CD4-positive, alpha-beta T cell (primary cell): Measurements from ENCODE around the gene KCNK1. TPM values are rescaled to one million over a fixed set of nuclear protein-coding genes. Genes with fewer than 3 reads are reported as not detected.

Experiments
- ATAC-seq: fragments of 200-7000 bp; cut with Tn5 transposase; one replicate; pipeline ENCODE4 v1.10.0; 2022; ENCODE audit warnings: mild to moderate bottlenecking; ENCODE audit not compliant: poor library complexity
- CTCF ChIA-PET: fragments of 350-600 bp; sonication (Branson Sonifier 250); formaldehyde crosslinking; loops from one replicate; lab custom pipeline; 2021; ENCODE audit warnings: antibody characterized with exemption, inconsistent platforms; lab: Charles Lee
- POLR2A ChIA-PET: fragments of 350-600 bp; sonication (Branson Sonifier 250); formaldehyde crosslinking; loops from one replicate; lab custom pipeline; 2021; ENCODE audit warnings: antibody characterized with exemption, inconsistent platforms; lab: Charles Lee
- DNase-seq, 14 experiments: peaks; one replicate each; pipeline ENCODE4 v3.0.0-alpha.2; 2013 to 2020; ENCODE audit warnings: mixed read lengths in 2 of 14
- H3K27ac ChIP-seq, 2 donors: one replicate each; pipeline versions ENCODE4 v1.5.1 to v1.7.0; 2013; ENCODE audit warnings: low read length in 2 of 2, low read depth in 1 of 2, mild to moderate bottlenecking in 1 of 2
- H3K27me3 ChIP-seq, 2 experiments: 1 replicate in 1 of 2; 2 replicates in 1 of 2; pipeline versions ENCODE4 v1.6.1 to v1.7.0; 2013; ENCODE audit warnings: low read length in 2 of 2, control low read depth in 1 of 2, mild to moderate bottlenecking in 1 of 2, moderate library complexity in 1 of 2; ENCODE audit not compliant: insufficient read depth in 2 of 2, control insufficient read depth in 1 of 2
- H3K36me3 ChIP-seq: one replicate; pipeline ENCODE4 v1.6.1; 2013; ENCODE audit warnings: low read length, control low read depth; ENCODE audit not compliant: insufficient read depth
- H3K4me1 ChIP-seq: one replicate; pipeline ENCODE4 v1.6.1; 2013; ENCODE audit warnings: low read length, control low read depth; ENCODE audit not compliant: insufficient read depth
- H3K4me3 ChIP-seq: one replicate; pipeline ENCODE4 v1.5.1; 2013; ENCODE audit warnings: mild to moderate bottlenecking, low read length, moderate library complexity
- H3K9me3 ChIP-seq, 2 experiments: 1 replicate in 1 of 2; 2 replicates in 1 of 2; pipeline versions ENCODE4 v1.6.1 to v1.7.0; 2013; ENCODE audit warnings: low read length in 2 of 2, mild to moderate bottlenecking in 2 of 2, control low read depth in 1 of 2, moderate library complexity in 1 of 2; ENCODE audit not compliant: control insufficient read depth in 1 of 2, insufficient read depth in 1 of 2
- H3K27ac Mint-ChIP-seq: one replicate; pipeline ENCODE4 v1.8.0; 2020; ENCODE audit warnings: mixed read lengths
- H3K27me3 Mint-ChIP-seq: one replicate; pipeline ENCODE4 v1.8.0; 2021; ENCODE audit warnings: mixed read lengths
- H3K36me3 Mint-ChIP-seq: one replicate; pipeline ENCODE4 v1.8.0; 2021; ENCODE audit warnings: low read depth, mixed read lengths
- H3K4me1 Mint-ChIP-seq: one replicate; pipeline ENCODE4 v1.8.0; 2021; ENCODE audit warnings: low read depth, mixed read lengths
- H3K4me3 Mint-ChIP-seq: one replicate; pipeline ENCODE4 v1.8.0; 2020; ENCODE audit warnings: mild to moderate bottlenecking, mixed read lengths
- H3K9me3 Mint-ChIP-seq: one replicate; pipeline ENCODE4 v1.8.0; 2020; ENCODE audit warnings: mixed read lengths
- CTCF ChIP-seq: fragments of 200-600 bp; IDR thresholded peaks from one replicate; pipeline ENCODE4 v1.8.0; 2022; ENCODE audit warnings: antibody characterized with exemption, mild to moderate bottlenecking
- intact Hi-C, 2 experiments: fragments of 100-400 bp; cut with DNase I in 1 of 2; cut with micrococcal nuclease in 1 of 2; formaldehyde crosslinking; loops; one replicate each; pipeline versions ENCODE4 v1.15.1 to v1.9.0; 2023 to 2025; cut with DNase I, micrococcal nuclease
- total RNA-seq, 174 experiments: library from RNA in 2 of 174; stranded (reverse) in 2 of 174; gene quantifications; one replicate each; pipeline ENCODE4 v1.2.3 and lab custom pipeline; 2021 to 2026

Gene KCNK1
- total RNA-seq, 2 experiments from 2014 or later: not detected

GRCh38 chr1:233672732-233673131 lies 58.8 kb downstream of the KCNK1 start:
- Mint-ChIP-seq H3K9me3 (no peaks in the 10 kb centered on the region), H3K36me3 (no peaks in the 10 kb centered on the region), H3K27ac (no peak overlapping the region), H3K4me3 (no peak overlapping the region), H3K4me1 (no peaks in the 10 kb centered on the region), H3K27me3 (peaks cover 20% of the 10 kb centered on the region)
- Histone ChIP-seq H3K4me3 (no peak overlapping the region), H3K9me3 (no peaks in the 10 kb centered on the region), H3K4me1 (no peaks in the 10 kb centered on the region), H3K36me3 (no peaks in the 10 kb centered on the region), H3K27me3 (peaks cover 0 to 8% of the 10 kb centered on the region in 2 experiments), H3K27ac (no peak overlapping the region)
- DNase-seq (no peak), ATAC-seq (no peak)
- intact Hi-C loops: no loop called here
- ChIA-PET POLR2A (no interaction called here), CTCF (no interaction called here)
- TF ChIP-seq CTCF: no peak

- peaks cover 0 to 9% of the 10 kb centered on the region in 2 experiments for H3K27me3 ChIP-seq
- peaks cover 20% of the 10 kb centered on the region for H3K27me3 Mint-ChIP-seq
- ChIA-PET POLR2A (no interaction called here), CTCF (no interaction called here)
- no peaks in the 10 kb centered on the region for H3K9me3 Mint-ChIP-seq
- TF ChIP-seq CTCF: no peak
- no peak overlapping the region for H3K4me3 Mint-ChIP-seq
- H3K4me1 ChIP-seq: no peaks in the 10 kb centered on the region
- DNase-seq (no peak), ATAC-seq (no peak)
- intact Hi-C loops: no loop called here
- no peak overlapping the region for H3K27ac ChIP-seq
- no peaks in the 10 kb centered on the region for H3K4me1 Mint-ChIP-seq
- H3K9me3 ChIP-seq: no peaks in the 10 kb centered on the region
- H3K4me3 ChIP-seq: no peak overlapping the region
- no peak overlapping the region for H3K27ac Mint-ChIP-seq
- no peaks in the 10 kb centered on the region for H3K36me3 ChIP-seq
- no peaks in the 10 kb centered on the region for H3K36me3 Mint-ChIP-seq
Observed at GRCh38 chr1:233673261-233673946, 59.5 kb downstream of the KCNK1 start.

GRCh38 chr1:233673947-233674431 lies 60.1 kb downstream of the KCNK1 start:
- Mint-ChIP-seq H3K9me3 (no peaks in the 10 kb centered on the region), H3K27ac (no peak overlapping the region), H3K27me3 (peaks cover 20% of the 10 kb centered on the region), H3K4me3 (no peak overlapping the region), H3K4me1 (no peaks in the 10 kb centered on the region), H3K36me3 (no peaks in the 10 kb centered on the region)
- no peak for DNase-seq
- no peaks in the 10 kb centered on the region for H3K4me1 ChIP-seq
- CTCF ChIA-PET: no interaction called here
- no peak for TF ChIP-seq CTCF
- peaks cover 0 to 9% of the 10 kb centered on the region in 2 experiments for H3K27me3 ChIP-seq
- H3K27ac ChIP-seq: no peak overlapping the region
- POLR2A ChIA-PET: no interaction called here
- H3K36me3 ChIP-seq: no peaks in the 10 kb centered on the region
- intact Hi-C loops: no loop called here
- no peak for ATAC-seq
- H3K9me3 ChIP-seq: no peaks in the 10 kb centered on the region
- no peak overlapping the region for H3K4me3 ChIP-seq
